ENCODE measurements around the gene SLX1B. TPM values are rescaled to one million over a fixed set of nuclear protein-coding genes. Genes with fewer than 3 reads are reported as not detected.
"Not testable (repeated sequence)": the region's sequence is repeated elsewhere in the genome, so short reads cannot be mapped to it uniquely, and the experiment has no call there.

Gene SLX1B
- total and polyA plus RNA-seq, 3 experiments from 2014 or later: 6.3 to 64.7 (median 61.7) TPM

- H3K36me3 ChIP-seq (ENCODE audit: insufficient read depth, low read length); H3K27me3 Mint-ChIP-seq; H3K4me1 Mint-ChIP-seq; H3K9me3 Mint-ChIP-seq; DNase-seq; H3K4me3 Mint-ChIP-seq; H3K27ac ChIP-seq (ENCODE audit: low read depth, low read length); POLR2A ChIA-PET; CTCF ChIA-PET; H3K36me3 Mint-ChIP-seq; H3K27me3 ChIP-seq (ENCODE audit: insufficient read depth, low read length, poor library complexity, severe bottlenecking); H3K9me3 ChIP-seq (ENCODE audit: low read length); H3K27ac Mint-ChIP-seq; H3K4me3 ChIP-seq (ENCODE audit: low read length); H3K4me1 ChIP-seq (ENCODE audit: insufficient read depth, low read length): not testable (repeated sequence)
Observed at GRCh38 chr16:29460647-29461030, 6.3 kb downstream of the SLX1B start.

DNA sequence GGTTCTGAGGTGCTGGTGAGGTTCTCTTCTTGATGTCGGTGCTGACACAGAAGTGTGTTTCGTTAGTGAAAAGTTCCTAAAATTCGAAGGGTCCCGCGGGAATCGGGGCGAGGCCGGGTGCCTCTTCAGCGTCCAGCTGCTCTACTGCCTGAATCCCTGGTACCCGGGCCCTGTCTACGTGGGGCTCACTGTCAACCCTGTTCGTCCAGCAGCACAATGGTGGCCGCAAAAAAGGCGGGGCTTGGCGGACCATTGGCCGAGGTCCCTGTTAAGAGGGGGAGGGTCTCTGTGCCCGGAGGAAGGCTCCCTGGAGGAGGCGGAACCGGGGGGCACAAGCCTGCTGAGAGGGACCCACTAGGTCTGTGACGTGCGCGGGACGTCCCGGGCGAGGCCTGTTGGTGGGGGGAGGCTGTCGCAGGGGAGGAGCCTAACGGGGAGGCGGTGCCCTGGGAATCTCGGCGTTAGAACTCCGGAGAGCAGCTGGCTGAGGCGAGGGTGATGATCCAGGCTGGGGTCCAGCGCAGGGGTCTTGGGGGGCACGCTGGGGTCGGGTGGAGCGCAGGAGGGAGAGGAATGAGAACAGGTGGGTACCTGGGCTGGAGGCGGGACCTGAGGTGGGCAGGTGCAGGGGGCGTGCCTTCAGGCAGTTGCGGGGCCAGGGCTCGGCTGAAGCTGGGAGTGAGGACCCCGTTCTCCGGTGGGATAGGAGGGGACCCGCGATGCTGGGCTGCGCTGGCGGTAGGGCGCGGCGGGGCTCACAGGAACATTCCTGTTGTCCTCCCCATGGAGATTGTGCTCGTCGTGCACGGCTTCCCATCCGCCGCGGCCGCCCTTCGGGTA, 11.9 kb downstream of the SLX1B start:
- H3K4me1 ChIP-seq (ENCODE audit: insufficient read depth, low read length); H3K4me3 Mint-ChIP-seq; H3K27ac ChIP-seq (ENCODE audit: low read depth, low read length); H3K4me1 Mint-ChIP-seq; H3K27me3 Mint-ChIP-seq; H3K36me3 ChIP-seq (ENCODE audit: insufficient read depth, low read length); H3K27ac Mint-ChIP-seq; CTCF ChIA-PET; POLR2A ChIA-PET; H3K36me3 Mint-ChIP-seq; H3K27me3 ChIP-seq (ENCODE audit: insufficient read depth, low read length, poor library complexity, severe bottlenecking); H3K9me3 ChIP-seq (ENCODE audit: low read length); H3K4me3 ChIP-seq (ENCODE audit: low read length); H3K9me3 Mint-ChIP-seq; DNase-seq: not testable (repeated sequence)

DNA sequence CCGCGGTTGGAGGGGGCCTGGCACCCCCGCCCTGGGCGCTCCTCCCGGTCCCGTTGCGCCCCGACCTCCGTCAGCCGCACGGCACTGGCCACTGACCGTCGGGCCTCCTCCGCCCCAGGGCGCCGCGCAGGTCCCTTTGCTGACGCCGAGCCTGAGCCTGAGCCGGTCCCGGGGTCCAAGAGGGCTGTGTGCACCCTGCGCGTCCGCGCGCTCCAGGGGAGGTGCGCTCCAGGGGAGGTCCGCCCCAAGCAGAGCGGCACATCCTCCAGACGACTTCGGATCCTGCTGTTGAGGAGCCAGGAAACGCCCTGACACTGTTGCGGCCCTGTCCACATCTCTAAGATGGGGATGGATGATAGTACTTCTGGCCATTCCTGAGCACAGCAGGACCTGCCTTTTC, 12.6 kb downstream of the SLX1B start:
- H3K27me3 Mint-ChIP-seq; DNase-seq; H3K27me3 ChIP-seq (ENCODE audit: insufficient read depth, low read length, poor library complexity, severe bottlenecking); CTCF ChIA-PET; H3K9me3 Mint-ChIP-seq; H3K4me1 ChIP-seq (ENCODE audit: insufficient read depth, low read length); H3K4me3 ChIP-seq (ENCODE audit: low read length); H3K4me3 Mint-ChIP-seq; H3K27ac Mint-ChIP-seq; H3K27ac ChIP-seq (ENCODE audit: low read depth, low read length); H3K36me3 Mint-ChIP-seq; H3K36me3 ChIP-seq (ENCODE audit: insufficient read depth, low read length); H3K4me1 Mint-ChIP-seq; H3K9me3 ChIP-seq (ENCODE audit: low read length); POLR2A ChIA-PET: not testable (repeated sequence)

DNA sequence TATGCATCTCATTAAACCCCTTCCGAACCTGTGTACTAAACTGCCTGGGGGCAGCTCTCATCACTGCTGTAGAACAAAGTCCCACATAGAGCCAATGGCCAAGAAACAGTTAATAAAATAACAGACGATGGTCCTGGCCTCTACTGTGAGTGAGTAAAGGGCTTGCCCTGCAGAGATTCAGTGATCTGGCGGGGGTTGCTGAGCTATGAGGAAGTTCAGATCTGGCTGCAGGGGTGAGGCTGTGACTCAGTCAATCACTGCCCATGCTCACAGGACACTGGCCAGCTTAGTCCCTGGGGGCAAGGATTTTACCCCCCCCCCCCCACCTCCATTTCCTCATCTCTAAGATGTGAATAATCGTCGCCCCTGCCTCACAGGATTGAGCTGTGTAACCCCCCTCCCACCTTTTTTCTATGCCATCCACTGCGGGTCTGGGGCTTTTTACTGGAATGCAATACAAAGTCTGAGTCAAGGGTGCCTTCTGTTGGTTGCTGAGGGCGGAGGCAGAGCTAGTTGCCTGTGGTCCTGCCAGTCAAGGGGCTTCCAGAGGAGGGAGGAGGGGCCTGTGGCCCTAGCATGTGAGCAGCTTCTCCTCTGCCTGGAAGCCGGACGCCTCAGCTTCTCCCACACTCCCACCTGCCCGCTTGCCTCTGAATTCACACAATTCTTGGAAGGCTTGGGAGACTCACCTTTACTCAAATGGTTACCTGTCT, 13.5 kb downstream of the SLX1B start:
- H3K4me3 Mint-ChIP-seq; H3K27me3 ChIP-seq (ENCODE audit: insufficient read depth, low read length, poor library complexity, severe bottlenecking); H3K9me3 ChIP-seq (ENCODE audit: low read length); H3K36me3 ChIP-seq (ENCODE audit: insufficient read depth, low read length); H3K27me3 Mint-ChIP-seq; H3K36me3 Mint-ChIP-seq; CTCF ChIA-PET; H3K4me1 ChIP-seq (ENCODE audit: insufficient read depth, low read length); DNase-seq; H3K9me3 Mint-ChIP-seq; H3K4me3 ChIP-seq (ENCODE audit: low read length); H3K27ac ChIP-seq (ENCODE audit: low read depth, low read length); H3K4me1 Mint-ChIP-seq; POLR2A ChIA-PET; H3K27ac Mint-ChIP-seq: not testable (repeated sequence)

DNA sequence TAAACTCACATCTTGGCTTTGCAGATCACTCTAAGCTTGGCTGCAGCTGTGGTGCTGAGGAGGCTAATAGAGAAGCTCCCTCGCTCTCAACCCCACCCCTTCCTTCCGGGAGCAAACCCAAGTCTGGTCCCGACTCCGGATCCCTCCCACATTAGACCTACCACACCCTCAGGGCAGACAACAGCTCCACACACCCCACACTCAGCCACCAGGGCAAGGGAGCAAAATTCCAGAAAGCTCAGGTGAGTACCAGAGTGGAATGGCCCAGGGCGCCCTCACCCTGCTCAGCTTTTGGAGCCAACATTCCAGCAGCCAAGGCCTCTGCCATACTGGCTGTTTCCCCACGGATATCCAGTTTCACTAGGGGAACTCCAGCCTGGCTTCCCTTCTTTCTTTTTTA, 15.3 kb downstream of the SLX1B start:
- peak overlapping the region in 7 of 8 donors; percentile 26 to 86 (median 60) for H3K27ac Mint-ChIP-seq
- H3K27ac ChIP-seq (ENCODE audit: low read depth, low read length); H3K36me3 Mint-ChIP-seq; H3K9me3 ChIP-seq (ENCODE audit: low read length); H3K4me1 Mint-ChIP-seq; H3K27me3 Mint-ChIP-seq; H3K9me3 Mint-ChIP-seq; H3K4me3 ChIP-seq (ENCODE audit: low read length); H3K27me3 ChIP-seq (ENCODE audit: insufficient read depth, low read length, poor library complexity, severe bottlenecking); H3K36me3 ChIP-seq (ENCODE audit: insufficient read depth, low read length); CTCF ChIA-PET; POLR2A ChIA-PET; H3K4me1 ChIP-seq (ENCODE audit: insufficient read depth, low read length): not testable (repeated sequence)
- DNase-seq: peak; percentile 0 to 62 (median 27)
- H3K4me3 Mint-ChIP-seq: peak overlapping the region in 6 of 7 donors; percentile 56 to 87 (median 66)

DNA sequence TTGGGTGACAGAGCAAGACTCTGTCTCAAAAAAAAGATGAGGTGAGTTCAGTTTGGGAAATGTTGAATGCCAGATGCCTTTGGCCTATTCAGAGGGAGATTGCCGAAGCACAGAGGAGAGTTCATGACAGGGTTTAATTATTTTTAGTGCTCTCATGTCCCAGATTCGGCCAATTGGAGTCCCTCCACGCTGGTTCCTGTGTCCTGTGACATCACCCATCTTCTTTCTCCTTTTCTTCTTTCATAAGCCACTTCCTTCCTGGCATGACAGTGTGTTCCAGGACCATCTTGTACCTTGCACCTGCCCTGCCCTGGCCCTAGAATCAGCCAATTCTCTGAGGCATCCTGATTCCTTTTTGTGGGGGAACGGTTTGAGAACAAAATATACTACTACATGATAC, 17.7 kb downstream of the SLX1B start:
- H3K27ac ChIP-seq (ENCODE audit: low read depth, low read length); H3K9me3 ChIP-seq (ENCODE audit: low read length); H3K4me3 Mint-ChIP-seq; H3K9me3 Mint-ChIP-seq; H3K27ac Mint-ChIP-seq; H3K36me3 ChIP-seq (ENCODE audit: insufficient read depth, low read length); POLR2A ChIA-PET; DNase-seq; H3K4me1 Mint-ChIP-seq; H3K27me3 Mint-ChIP-seq; CTCF ChIA-PET; H3K27me3 ChIP-seq (ENCODE audit: insufficient read depth, low read length, poor library complexity, severe bottlenecking); H3K36me3 Mint-ChIP-seq; H3K4me1 ChIP-seq (ENCODE audit: insufficient read depth, low read length); H3K4me3 ChIP-seq (ENCODE audit: low read length): not testable (repeated sequence)

GRCh38 chr16:29482276-29482675, 27.9 kb downstream of the SLX1B start:
- H3K4me3 Mint-ChIP-seq; H3K27me3 ChIP-seq (ENCODE audit: insufficient read depth, low read length, poor library complexity, severe bottlenecking); H3K4me1 ChIP-seq (ENCODE audit: insufficient read depth, low read length); H3K36me3 Mint-ChIP-seq; H3K9me3 Mint-ChIP-seq; H3K9me3 ChIP-seq (ENCODE audit: low read length); H3K27me3 Mint-ChIP-seq; H3K36me3 ChIP-seq (ENCODE audit: insufficient read depth, low read length); H3K27ac Mint-ChIP-seq; H3K4me1 Mint-ChIP-seq; POLR2A ChIA-PET; CTCF ChIA-PET; H3K4me3 ChIP-seq (ENCODE audit: low read length); H3K27ac ChIP-seq (ENCODE audit: low read depth, low read length): not testable (repeated sequence)
- DNase-seq: peak in 1 of 5 donors; percentile 17

- H3K4me1 Mint-ChIP-seq; H3K4me1 ChIP-seq (ENCODE audit: insufficient read depth, low read length); CTCF ChIA-PET; H3K9me3 ChIP-seq (ENCODE audit: low read length); H3K27me3 Mint-ChIP-seq; DNase-seq; H3K4me3 Mint-ChIP-seq; H3K27ac Mint-ChIP-seq; H3K36me3 Mint-ChIP-seq; POLR2A ChIA-PET; H3K4me3 ChIP-seq (ENCODE audit: low read length); H3K9me3 Mint-ChIP-seq; H3K36me3 ChIP-seq (ENCODE audit: insufficient read depth, low read length); H3K27ac ChIP-seq (ENCODE audit: low read depth, low read length); H3K27me3 ChIP-seq (ENCODE audit: insufficient read depth, low read length, poor library complexity, severe bottlenecking): not testable (repeated sequence)
Observed at GRCh38 chr16:29506308-29506707, 52.0 kb downstream of the SLX1B start, which contains the start of gene NPIPB12. Gene NPIPB12, minus strand, starts transcription at chr16:29506408.

Measured in CD8-positive, alpha-beta memory T cell (primary cell).